IMR-90 (cell line): ENCODE data around the gene TRPM3.

Source experiments
- BHLHE40 ChIP-seq: fragments of 150-350 bp; IDR thresholded peaks from 2 replicates; pipeline ENCODE4 v1.6.1; 2016; ENCODE audit warnings: mild to moderate bottlenecking, low read depth, low read length
- CHD1 ChIP-seq: IDR thresholded peaks from 2 replicates; pipeline ENCODE4 v1.6.1; 2012; ENCODE audit warnings: low read depth, low read length, improper control_type of control experiment
- MAFK ChIP-seq: IDR thresholded peaks from 2 replicates; pipeline ENCODE4 v1.6.1; 2012; ENCODE audit warnings: low read depth, low read length, improper control_type of control experiment
- MAZ ChIP-seq: IDR thresholded peaks from 2 replicates; pipeline ENCODE4 v1.6.1; 2012; ENCODE audit warnings: low read depth, mild to moderate bottlenecking, low read length, improper control_type of control experiment, moderate library complexity, borderline replicate concordance
- MXI1 ChIP-seq: IDR thresholded peaks from 2 replicates; pipeline ENCODE4 v1.6.1; 2012; ENCODE audit warnings: low read depth, mild to moderate bottlenecking, low read length, moderate library complexity, borderline replicate concordance
- POLR2A ChIP-seq: IDR thresholded peaks from 2 replicates; pipeline ENCODE4 v1.6.1; 2012; ENCODE audit warnings: mild to moderate bottlenecking, low read depth, low read length
- RAD21 ChIP-seq: IDR thresholded peaks from 2 replicates; pipeline ENCODE4 v1.6.1; 2012; ENCODE audit warnings: low read length, improper control_type of control experiment
- RFX5 ChIP-seq: IDR thresholded peaks from 2 replicates; pipeline ENCODE4 v1.8.0; 2012; ENCODE audit warnings: low read depth, mild to moderate bottlenecking, low read length, moderate library complexity
- TF ChIP-seq, protein P1 (sequence below): conservative IDR thresholded peaks from 2 replicates; pipeline ENCODE4 v1.5.1; 2012; ENCODE audit warnings: mild to moderate bottlenecking, low read depth, low read length, improper control_type of control experiment
- TF ChIP-seq, protein P2 (sequence below): fragments of 150-350 bp; IDR thresholded peaks from 2 replicates; pipeline ENCODE4 v1.6.1; 2017; ENCODE audit warnings: mild to moderate bottlenecking, antibody characterized with exemption, low read length, low read depth
- TF ChIP-seq, protein P3 (sequence below): fragments of 150-350 bp; IDR thresholded peaks from 2 replicates; pipeline ENCODE4 v1.6.1; 2016; ENCODE audit warnings: low read depth, mild to moderate bottlenecking, low read length, moderate library complexity, borderline replicate concordance

DNA sequence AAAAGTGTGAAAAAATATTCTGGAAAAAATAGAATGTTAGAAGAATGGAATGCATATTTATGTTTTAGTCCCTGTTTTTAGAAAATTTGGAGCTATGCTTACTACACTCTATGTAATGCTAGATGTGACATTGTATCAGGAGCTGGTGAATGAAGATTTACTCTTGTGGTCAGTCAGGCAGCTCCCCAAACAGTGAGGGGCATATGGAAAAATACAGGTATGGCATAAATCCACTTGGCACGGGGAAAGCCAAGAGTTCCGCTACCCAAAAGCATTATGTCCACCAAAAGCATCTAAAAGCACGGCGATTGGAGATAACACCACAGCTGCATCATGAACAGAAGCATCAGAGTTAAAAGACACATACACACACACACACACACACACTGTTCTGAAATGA is 486.7 kb downstream of the TRPM3 start:
- TF ChIP-seq, protein P1, sequence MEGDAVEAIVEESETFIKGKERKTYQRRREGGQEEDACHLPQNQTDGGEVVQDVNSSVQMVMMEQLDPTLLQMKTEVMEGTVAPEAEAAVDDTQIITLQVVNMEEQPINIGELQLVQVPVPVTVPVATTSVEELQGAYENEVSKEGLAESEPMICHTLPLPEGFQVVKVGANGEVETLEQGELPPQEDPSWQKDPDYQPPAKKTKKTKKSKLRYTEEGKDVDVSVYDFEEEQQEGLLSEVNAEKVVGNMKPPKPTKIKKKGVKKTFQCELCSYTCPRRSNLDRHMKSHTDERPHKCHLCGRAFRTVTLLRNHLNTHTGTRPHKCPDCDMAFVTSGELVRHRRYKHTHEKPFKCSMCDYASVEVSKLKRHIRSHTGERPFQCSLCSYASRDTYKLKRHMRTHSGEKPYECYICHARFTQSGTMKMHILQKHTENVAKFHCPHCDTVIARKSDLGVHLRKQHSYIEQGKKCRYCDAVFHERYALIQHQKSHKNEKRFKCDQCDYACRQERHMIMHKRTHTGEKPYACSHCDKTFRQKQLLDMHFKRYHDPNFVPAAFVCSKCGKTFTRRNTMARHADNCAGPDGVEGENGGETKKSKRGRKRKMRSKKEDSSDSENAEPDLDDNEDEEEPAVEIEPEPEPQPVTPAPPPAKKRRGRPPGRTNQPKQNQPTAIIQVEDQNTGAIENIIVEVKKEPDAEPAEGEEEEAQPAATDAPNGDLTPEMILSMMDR, result no peak
- TF ChIP-seq POLR2A (no peak), RFX5 (no peak), MAZ (no peak), BHLHE40 (no peak), MXI1 (no peak), MAFK (no peak), RAD21 (no peak), CHD1 (no peak)
- TF ChIP-seq, protein P2, sequence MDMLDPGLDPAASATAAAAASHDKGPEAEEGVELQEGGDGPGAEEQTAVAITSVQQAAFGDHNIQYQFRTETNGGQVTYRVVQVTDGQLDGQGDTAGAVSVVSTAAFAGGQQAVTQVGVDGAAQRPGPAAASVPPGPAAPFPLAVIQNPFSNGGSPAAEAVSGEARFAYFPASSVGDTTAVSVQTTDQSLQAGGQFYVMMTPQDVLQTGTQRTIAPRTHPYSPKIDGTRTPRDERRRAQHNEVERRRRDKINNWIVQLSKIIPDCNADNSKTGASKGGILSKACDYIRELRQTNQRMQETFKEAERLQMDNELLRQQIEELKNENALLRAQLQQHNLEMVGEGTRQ, result no peak
- TF ChIP-seq, protein P3, sequence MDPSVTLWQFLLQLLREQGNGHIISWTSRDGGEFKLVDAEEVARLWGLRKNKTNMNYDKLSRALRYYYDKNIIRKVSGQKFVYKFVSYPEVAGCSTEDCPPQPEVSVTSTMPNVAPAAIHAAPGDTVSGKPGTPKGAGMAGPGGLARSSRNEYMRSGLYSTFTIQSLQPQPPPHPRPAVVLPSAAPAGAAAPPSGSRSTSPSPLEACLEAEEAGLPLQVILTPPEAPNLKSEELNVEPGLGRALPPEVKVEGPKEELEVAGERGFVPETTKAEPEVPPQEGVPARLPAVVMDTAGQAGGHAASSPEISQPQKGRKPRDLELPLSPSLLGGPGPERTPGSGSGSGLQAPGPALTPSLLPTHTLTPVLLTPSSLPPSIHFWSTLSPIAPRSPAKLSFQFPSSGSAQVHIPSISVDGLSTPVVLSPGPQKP, result no peak
